Muscle of leg (tissue), 11 donors: ENCODE data around the gene DEFB108B. TPM values are rescaled to one million over a fixed set of nuclear protein-coding genes. Genes with fewer than 3 reads are reported as not detected.
A peak's percentile ranks its signal among the peaks of the same experiment; 100 is the strongest.
"Not testable (repeated sequence)": the region's sequence is repeated elsewhere in the genome, so short reads cannot be mapped to it uniquely, and the experiment has no call there.

Experiments
- DNase-seq: peaks from one replicate; pipeline ENCODE4 v3.0.0; 2013
- H3K27ac ChIP-seq: one replicate; pipeline ENCODE4 v1.5.1; 2013; ENCODE audit warnings: mild to moderate bottlenecking, low read length, control low read depth
- H3K27me3 ChIP-seq: one replicate; pipeline ENCODE4 v1.6.1; 2013; ENCODE audit warnings: low read length; ENCODE audit not compliant: control insufficient read depth, insufficient read depth
- H3K36me3 ChIP-seq: one replicate; pipeline ENCODE4 v1.6.1; 2013; ENCODE audit warnings: low read length; ENCODE audit not compliant: control insufficient read depth, insufficient read depth
- H3K4me1 ChIP-seq: one replicate; pipeline ENCODE4 v1.6.1; 2013; ENCODE audit warnings: low read length; ENCODE audit not compliant: control insufficient read depth, insufficient read depth
- H3K4me3 ChIP-seq: one replicate; pipeline ENCODE4 v1.5.1; 2013; ENCODE audit warnings: low read length, control low read depth
- H3K9me3 ChIP-seq: replicated peaks from 2 replicates; pipeline ENCODE4 v1.6.1; 2013; ENCODE audit warnings: low read depth, low read length; ENCODE audit not compliant: control insufficient read depth
- WGBS: methylation state at CpG from one replicate; pipeline ENCODE4 v1.1.5; 2013; ENCODE audit warnings: missing lambda C conversion rate; ENCODE audit not compliant: insufficient coverage; 5-methylcytosine and 5-hydroxymethylcytosine counted together
- polyA plus RNA-seq, 8 donors: library from polyadenylated mRNA; unstranded; fragments of 120-200 nt; gene quantifications; one replicate each; pipeline versions ENCODE4 v1.2.1 to v1.2.3, GENCODE V29; 2013; ENCODE audit warnings: inconsistent platforms in 1 of 8, low replicate concordance in 1 of 8; ENCODE audit not compliant: insufficient read length in 8 of 8, insufficient read depth in 1 of 8
- total RNA-seq: library from RNA; stranded (reverse); fragments of 120-200 nt; gene quantifications from one replicate; pipeline ENCODE4 v1.2.4, GENCODE V29; 2013

DEFB108B gene
- total and polyA plus RNA-seq, 9 donors, result not detected

DNA sequence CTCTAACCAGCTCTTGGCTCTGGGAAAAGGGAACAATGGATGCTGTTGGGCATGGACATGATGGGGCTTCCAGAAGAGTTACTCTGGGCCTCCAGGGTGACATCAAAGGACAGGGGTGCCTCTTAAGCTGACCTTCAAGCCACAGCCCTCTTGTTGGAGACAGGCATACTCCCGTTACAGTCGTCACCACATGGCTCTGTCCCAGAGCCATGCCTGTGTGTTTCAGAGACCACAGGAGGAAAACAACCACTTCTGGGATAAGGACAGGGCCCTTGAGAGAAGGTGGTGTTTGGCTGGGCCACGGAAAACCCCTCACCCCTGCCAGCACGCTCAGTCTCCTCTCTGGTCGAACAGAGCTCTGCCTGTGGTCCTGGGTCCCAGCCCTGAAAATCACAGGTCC is 37.8 kb upstream of the DEFB108B start:
- WGBS, result 70% methylated on average over 5 of the region's 5 CpGs
- H3K4me3 ChIP-seq, H3K9me3 ChIP-seq, DNase-seq, H3K27me3 ChIP-seq, H3K4me1 ChIP-seq, H3K27ac ChIP-seq, H3K36me3 ChIP-seq: not testable (repeated sequence)

DNA sequence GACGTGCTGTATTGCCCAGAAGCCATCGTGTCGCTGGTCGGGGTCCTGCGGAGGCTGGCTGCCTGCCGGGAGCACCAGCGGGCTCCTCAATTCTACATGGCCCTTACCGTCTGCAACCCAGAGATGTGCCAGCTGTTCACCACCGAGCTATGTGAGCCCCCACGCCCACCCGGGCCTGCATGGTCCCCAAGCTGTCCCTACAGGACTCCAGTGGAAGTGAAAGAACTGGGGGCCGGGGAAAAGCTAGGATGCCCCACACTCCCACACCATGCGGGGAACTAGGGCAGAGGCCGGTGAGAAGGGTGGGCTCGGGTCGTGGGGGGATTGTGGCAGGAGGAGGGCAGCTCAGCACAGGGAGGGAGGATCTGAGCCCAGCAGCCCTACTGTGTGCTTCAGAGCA is 37.0 kb upstream of the DEFB108B start:
- H3K27ac ChIP-seq, H3K4me3 ChIP-seq, H3K4me1 ChIP-seq, DNase-seq, H3K36me3 ChIP-seq, H3K9me3 ChIP-seq, H3K27me3 ChIP-seq: not testable (repeated sequence)
- WGBS, result 84% methylated on average over 9 of the region's 16 CpGs

DNA sequence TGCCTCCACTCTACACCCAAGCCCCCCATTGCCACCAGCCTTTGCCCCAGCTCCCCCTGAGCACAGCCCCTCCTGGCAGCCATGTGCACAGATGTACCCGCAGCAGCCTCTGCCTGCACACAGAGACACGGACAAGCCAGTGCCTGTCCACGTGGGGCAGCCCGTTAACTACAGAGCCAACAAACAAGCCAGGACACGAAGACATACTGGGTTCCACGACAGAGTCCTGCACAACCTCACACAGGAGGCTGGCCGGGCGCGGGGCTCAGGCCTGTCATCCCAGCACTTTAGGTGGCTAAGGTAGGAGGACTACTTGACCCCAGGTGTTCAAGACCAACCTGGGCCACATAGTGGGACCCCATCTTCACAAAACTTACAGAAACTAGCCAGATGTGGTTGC is 36.2 kb upstream of the DEFB108B start:
- H3K9me3 ChIP-seq, DNase-seq, H3K27me3 ChIP-seq, H3K27ac ChIP-seq, H3K4me3 ChIP-seq, H3K4me1 ChIP-seq, H3K36me3 ChIP-seq: not testable (repeated sequence)
- WGBS, result 91% methylated on average over 9 of the region's 9 CpGs

DNA sequence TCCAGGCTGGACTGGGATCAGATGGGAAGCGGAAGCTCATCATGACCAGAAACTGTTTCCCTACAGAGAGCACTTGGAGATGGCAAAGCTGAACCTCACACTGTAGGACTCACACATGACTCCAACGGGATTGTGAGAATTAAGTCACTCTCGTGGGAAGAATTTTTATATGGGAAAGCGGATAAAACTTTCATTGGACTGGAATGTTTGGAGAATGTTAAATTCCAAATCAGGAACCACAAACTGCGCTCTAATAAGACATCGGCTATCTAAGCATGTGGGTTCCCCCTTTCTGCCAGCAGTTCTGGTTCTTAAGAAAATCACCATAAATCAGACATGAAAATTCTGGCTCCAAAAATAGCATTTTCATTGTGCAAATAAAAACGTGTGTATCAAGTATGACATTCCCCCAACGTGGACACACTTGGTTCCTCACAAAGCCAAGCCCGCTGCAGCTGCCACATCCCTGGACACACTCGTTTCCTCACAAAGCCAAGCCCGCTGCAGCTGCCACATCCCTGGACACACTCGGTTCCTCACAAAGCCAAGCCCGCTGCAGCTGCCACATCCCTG is 33.4 kb upstream of the DEFB108B start:
- H3K9me3 ChIP-seq, H3K4me1 ChIP-seq, H3K36me3 ChIP-seq, H3K27me3 ChIP-seq, H3K4me3 ChIP-seq: not testable (repeated sequence)
- peak; percentile 33 for DNase-seq
- WGBS, result 61% methylated on average over 4 of the region's 13 CpGs
- peak overlapping the region; percentile 9 for H3K27ac ChIP-seq

DNA sequence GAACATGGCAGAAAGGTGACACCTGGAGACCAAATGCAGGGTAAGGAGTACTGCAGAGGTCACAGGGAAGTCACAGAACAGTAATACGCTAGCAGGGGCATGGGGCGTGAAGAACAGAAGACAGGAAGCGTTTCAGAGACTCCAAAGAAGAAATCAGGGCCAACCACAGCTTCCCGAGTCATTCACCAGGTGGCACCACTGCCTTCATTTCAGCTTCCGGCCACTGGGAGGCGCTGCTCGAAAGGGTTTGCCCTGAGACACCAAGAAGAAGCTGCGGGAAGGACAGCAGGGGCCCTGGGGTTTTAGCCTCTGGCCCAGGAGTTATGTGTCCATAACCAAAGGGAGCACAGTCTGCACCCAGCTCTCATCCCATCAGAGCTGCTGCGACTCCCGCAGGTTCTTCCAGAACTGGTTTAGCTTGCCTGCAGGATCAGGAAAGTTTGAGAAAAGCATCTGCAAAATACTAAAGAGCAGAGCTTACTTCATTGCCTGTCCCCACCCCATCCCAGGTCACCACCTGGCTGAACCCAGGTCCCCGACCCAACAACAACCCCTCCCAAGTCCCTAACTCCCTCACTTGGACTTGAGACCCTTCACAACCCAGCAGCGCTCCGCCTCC is 32.6 kb upstream of the DEFB108B start:
- H3K27me3 ChIP-seq, H3K36me3 ChIP-seq, H3K4me3 ChIP-seq, H3K9me3 ChIP-seq, H3K4me1 ChIP-seq: not testable (repeated sequence)
- H3K27ac ChIP-seq, result peak overlapping the region; percentile 59
- DNase-seq, result peak; percentile 49
- WGBS, result 10% methylated on average over 7 of the region's 13 CpGs

DNA sequence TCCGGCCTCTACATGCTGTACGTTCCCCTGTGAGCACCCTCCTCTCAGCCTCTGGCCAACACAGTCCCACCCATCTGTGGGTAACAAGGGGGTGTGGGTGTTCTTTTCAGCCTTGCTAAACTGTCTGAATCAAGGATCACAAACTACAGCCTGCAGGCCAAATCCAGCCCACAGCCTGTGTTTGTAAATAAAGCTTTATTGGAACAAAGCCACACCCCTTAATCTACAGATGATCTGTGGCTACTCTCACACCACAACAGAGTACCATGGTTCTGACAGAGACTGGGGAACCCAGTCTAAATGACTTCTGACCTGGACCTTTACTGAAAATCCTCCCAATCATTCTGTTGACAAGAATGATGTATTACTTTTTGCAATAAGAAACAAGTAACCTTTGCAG is 32.0 kb upstream of the DEFB108B start:
- not testable (repeated sequence) for H3K36me3 ChIP-seq, H3K4me3 ChIP-seq, H3K27me3 ChIP-seq, DNase-seq, H3K4me1 ChIP-seq, H3K27ac ChIP-seq, H3K9me3 ChIP-seq
- WGBS, result no CpG with 5 or more reads among the region's 2 CpGs

DNA sequence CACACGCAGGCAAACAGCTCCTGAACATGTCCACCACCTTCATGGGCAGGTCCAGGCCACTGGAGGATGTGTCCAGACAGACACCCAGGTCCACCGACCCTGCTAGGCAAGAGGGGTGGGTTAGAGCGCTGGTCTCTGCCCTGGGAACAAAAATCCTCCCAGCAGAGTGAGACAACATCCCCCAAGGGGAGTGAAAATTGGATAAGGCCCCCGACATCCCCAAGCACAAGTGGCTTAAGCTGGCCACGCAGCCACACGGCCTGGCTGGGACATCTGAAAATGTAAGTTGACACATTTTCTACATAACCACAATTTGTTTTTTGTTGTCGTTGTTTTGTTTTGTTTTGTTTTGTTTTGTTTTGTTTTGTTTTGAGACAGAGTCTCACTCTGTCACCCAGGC is 30.1 kb upstream of the DEFB108B start:
- H3K4me1 ChIP-seq, DNase-seq, H3K27me3 ChIP-seq, H3K4me3 ChIP-seq, H3K36me3 ChIP-seq, H3K27ac ChIP-seq, H3K9me3 ChIP-seq: not testable (repeated sequence)
- WGBS, result no CpG with 5 or more reads among the region's 7 CpGs

DNA sequence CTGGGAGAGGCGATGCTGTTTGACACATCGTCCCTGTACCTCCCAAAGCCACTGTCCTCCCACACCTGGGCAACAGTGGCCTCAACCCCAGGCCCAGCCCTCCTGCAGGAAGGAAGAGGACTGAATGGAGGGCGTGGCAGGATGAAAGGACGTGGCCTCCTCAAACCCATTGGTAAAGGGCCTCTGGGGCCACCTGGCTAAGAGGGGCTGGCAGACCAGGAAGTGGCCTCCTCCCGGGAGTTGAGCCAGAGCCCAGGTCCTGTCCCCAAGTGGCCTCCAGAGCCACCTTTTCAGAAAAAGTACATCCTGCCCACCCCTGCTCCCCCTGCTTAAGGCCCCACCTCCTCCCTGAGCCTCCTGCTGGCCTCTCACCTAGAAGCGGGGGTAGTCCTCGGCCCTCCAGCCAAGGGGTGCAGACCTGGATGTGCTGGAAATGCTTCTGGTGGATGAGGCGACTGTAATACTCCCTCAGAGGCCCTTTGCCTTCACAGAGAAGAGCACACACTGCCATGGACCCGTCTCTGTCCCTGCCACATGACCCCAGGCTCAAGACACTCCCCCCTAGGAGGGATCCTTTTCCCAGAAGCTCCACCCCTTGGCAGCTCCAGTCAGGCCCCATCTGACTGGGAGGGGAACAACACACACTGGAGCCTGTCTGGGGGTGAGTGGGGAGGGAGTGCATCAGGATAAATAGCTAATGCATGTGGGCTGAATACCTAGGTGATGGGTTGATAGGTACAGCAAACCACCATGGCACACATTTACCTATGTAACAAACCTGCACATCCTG is 28.6 kb upstream of the DEFB108B start:
- DNase-seq, H3K9me3 ChIP-seq, H3K36me3 ChIP-seq, H3K4me3 ChIP-seq, H3K27me3 ChIP-seq, H3K27ac ChIP-seq, H3K4me1 ChIP-seq: not testable (repeated sequence)
- 61% methylated on average over 3 of the region's 9 CpGs for WGBS

DNA sequence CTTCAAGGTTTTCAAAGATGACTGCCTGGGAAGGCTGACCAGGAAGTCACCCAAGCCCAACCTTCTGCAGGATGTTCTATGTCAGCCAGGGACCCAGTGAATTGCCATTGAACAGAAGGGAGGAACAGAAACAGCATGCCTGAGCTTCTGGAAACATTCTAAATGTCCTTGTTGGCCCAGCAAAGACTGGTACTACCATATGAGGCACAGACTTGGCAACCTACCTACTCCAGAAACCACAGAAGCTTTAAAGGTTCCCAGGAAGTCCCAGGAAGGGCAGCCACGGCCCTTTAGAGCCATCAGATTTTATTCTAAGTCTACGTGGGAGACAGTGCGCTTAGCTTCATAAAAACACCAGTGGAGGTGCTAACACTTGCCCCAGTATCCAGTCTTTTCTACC is 20.5 kb upstream of the DEFB108B start:
- H3K27me3 ChIP-seq, DNase-seq, H3K27ac ChIP-seq, H3K4me1 ChIP-seq, H3K36me3 ChIP-seq, H3K9me3 ChIP-seq, H3K4me3 ChIP-seq: not testable (repeated sequence)
- no CpG with 5 or more reads among the region's 3 CpGs for WGBS

DNA sequence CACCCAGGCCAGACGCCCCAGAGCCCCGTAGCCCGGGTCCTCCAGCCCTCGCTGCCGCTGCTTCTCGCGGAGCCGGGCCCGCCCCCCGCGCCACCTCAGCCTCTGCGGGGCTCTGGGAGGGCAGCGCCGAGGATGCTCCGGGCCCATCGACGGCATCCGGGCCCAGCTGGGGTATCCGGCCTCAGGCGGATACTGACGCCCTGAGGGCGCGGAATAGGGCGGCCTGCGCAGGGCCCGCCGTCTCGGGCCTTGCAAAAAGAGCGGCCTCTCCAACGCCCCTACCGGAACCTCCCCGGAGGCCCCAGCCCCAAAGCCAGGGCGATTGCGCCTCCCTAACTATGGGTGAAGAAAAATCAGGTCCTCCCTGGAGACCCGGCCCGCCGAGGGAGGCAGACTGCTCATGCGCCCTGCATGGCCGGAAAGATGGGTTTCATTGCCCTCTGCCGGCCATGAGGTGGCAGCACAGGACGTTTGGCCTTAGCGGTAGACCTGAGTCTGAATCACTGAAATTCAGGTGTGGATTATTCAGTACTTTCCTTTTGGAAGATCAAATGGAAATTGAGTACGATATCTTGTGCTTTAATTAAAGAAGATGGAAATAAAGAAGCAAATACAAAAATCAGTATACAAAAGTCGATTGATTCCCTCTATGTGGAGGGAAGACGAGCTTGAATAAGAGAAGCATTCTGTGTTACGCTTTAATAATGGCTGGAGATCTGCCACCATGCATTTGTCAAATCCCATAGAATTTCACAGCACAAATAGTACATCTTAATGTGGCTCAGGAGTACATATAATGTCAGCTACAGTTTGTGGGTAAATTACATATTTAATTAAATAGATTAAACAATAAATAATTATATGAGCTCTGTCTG is 19.3 kb upstream of the DEFB108B start:
- peak; percentile 73 for DNase-seq
- H3K27ac ChIP-seq, H3K9me3 ChIP-seq, H3K36me3 ChIP-seq, H3K27me3 ChIP-seq, H3K4me1 ChIP-seq: not testable (repeated sequence)
- under 1% methylated on average over 21 of the region's 46 CpGs for WGBS
- H3K4me3 ChIP-seq, result peak overlapping the region; percentile 52
